Measurements from ENCODE around the gene AGPS. TPM values are rescaled to one million over a fixed set of nuclear protein-coding genes. Genes with fewer than 3 reads are reported as not detected.

AGPS gene
- polyA plus RNA-seq, 1 of the 3 experiments (the other 2 are of a cell fraction), result 10.9 TPM

GRCh38 chr2:177383935-177384334 is 8.6 kb upstream of the AGPS start (continued):
- no peak for TF ChIP-seq PBX3 (IDR thresholded peaks at IDR 0.05)
- TF ChIP-seq MEF2A (IDR thresholded peaks at IDR 0.05; ENCODE audit: borderline replicate concordance, low read depth), result no peak
- TF ChIP-seq RXRA (IDR thresholded peaks at IDR 0.05; ENCODE audit: borderline replicate concordance, low read depth), result no peak

- Histone ChIP-seq H3K27me3 (ENCODE audit: insufficient read depth) (no peaks in the 10 kb centered on the region), H4K20me1 (ENCODE audit: insufficient read depth) (no peaks in the 10 kb centered on the region), H3K4me1 (ENCODE audit: control insufficient read depth in 1 of 2, insufficient read depth in 2 of 2, low read depth in 1 of 2, low read length in 1 of 2) (no peaks in the 10 kb centered on the region), H3K9ac (no peak overlapping the region), H3K36me3 (replicated peaks in 1 of 2; ENCODE audit: control insufficient read depth in 1 of 2, insufficient read depth in 2 of 2, low read length in 1 of 2) (peaks cover 3 to 4% of the 10 kb centered on the region in 2 experiments), H3K4me2 (no peak overlapping the region), H3K79me2 (ENCODE audit: insufficient read depth) (peaks cover 10% of the 10 kb centered on the region), H3K27ac (ENCODE audit: low read depth in 2 of 2, low read length in 1 of 2) (no peak overlapping the region), H2AFZ (ENCODE audit: low read depth) (no peak overlapping the region), H3K4me3 (ENCODE audit: low read depth in 2 of 2, low read length in 1 of 2) (no peak overlapping the region), H3K9me2 (no peaks in the 10 kb centered on the region), H3F3A (replicated peaks; ENCODE audit: insufficient read depth) (no peaks in the 10 kb centered on the region), H3K9me3 (no peaks in the 10 kb centered on the region)
- WGBS (ENCODE audit: low lambda C conversion rate), result 100% methylated on average over 2 of the region's 2 CpGs
- ChIA-PET POLR2A (no interaction called here), CTCF (interaction anchor here (1.8 kb wide), 1 partner anchor 19 kb away, joined by 5 read pairs; no protein-coding TSS in a partner anchor)
- TF ChIP-seq CTCF (IDR thresholded peaks at IDR 0.05), result no peak
- no peak for TF ChIP-seq YY1 (IDR thresholded peaks at IDR 0.05; ENCODE audit: low read depth)
- TF ChIP-seq RXRA (IDR thresholded peaks at IDR 0.05; ENCODE audit: borderline replicate concordance, low read depth), result no peak
- TF ChIP-seq FOXJ3 (CRISPR knock-in tag; IDR thresholded peaks at IDR 0.05), result no peak
- TF ChIP-seq ELF1 (IDR thresholded peaks at IDR 0.05), result no peak
- TF ChIP-seq REST (IDR thresholded peaks at IDR 0.05; ENCODE audit: low read depth, low read length), result no peak
- no peak for TF ChIP-seq FOSL2 (IDR thresholded peaks at IDR 0.05; ENCODE audit: borderline replicate concordance, low read depth)
- TF ChIP-seq CHD2 (IDR thresholded peaks at IDR 0.05; ENCODE audit: low read length, partially characterized antibody), result no peak
- TF ChIP-seq RAD21 (IDR thresholded peaks at IDR 0.05; ENCODE audit: low read length), result no peak
- no peak for TF ChIP-seq FOXM1 (IDR thresholded peaks at IDR 0.05; ENCODE audit: low read depth)
- TF ChIP-seq IRF3 (IDR thresholded peaks at IDR 0.05; ENCODE audit: low read depth, low read length), result no peak
- TF ChIP-seq SMC3 (IDR thresholded peaks at IDR 0.05; ENCODE audit: low read depth, low read length), result no peak
- DNase-seq, result no peak
Measured at GRCh38 chr2:177385151-177385550, 7.4 kb upstream of the AGPS start.

Measured in SK-N-SH (cell line).